Measurements from ENCODE around the gene LRP1B.

GRCh38 chr2:141079231-141079630 is 1051.6 kb downstream of the LRP1B start:
- TF ChIP-seq POLR2A (IDR thresholded peaks at IDR 0.05) (no peak), CTCF (IDR thresholded peaks at IDR 0.05) (no peak)

Data from right lobe of liver (tissue), 4 donors.